Stimulated activated naive CD4-positive, alpha-beta T cell treated with Interleukin-2 at 50 U/mL for 16 hours (primary cell): ENCODE results near the gene ATG2A.

ENCODE experiments used
- DNase-seq: peaks from one replicate; lab custom pipeline; 2025; lab: John Stamatoyannopoulos, UW

ATG2A gene

GRCh38 chr11:64916775-64917662 lies at the start of gene ATG2A:
ATG2A (minus strand) TSS chr11:64917209; CDS start chr11:64917135, 74 bp downstream.
- peak; percentile 98 for DNase-seq

- no peak for DNase-seq
These were observed 46.1 kb upstream of the ATG2A start for GRCh38 chr11:64963072-64963631.

- DNase-seq = no peak
These were observed 43.7 kb upstream of the ATG2A start for GRCh38 chr11:64960719-64961118.

GRCh38 chr11:64959498-64959897 lies 42.5 kb upstream of the ATG2A start:
- no peak for DNase-seq

GRCh38 chr11:64954201-64954600 lies 37.2 kb upstream of the ATG2A start:
- DNase-seq = no peak

- DNase-seq = no peak
These were observed 34.5 kb upstream of the ATG2A start for GRCh38 chr11:64951529-64951928.

GRCh38 chr11:64947208-64947814 lies 30.3 kb upstream of the ATG2A start:
- no peak for DNase-seq

GRCh38 chr11:64936539-64936938 lies 19.5 kb upstream of the ATG2A start:
- DNase-seq = no peak

- DNase-seq = no peak
These were observed 18.5 kb upstream of the ATG2A start, which contains the start of gene GPHA2 for GRCh38 chr11:64935359-64936081. GPHA2 (minus strand) TSS chr11:64935893; CDS start chr11:64935460, 433 bp downstream.

- no peak for DNase-seq
These were observed 17.8 kb upstream of the ATG2A start for GRCh38 chr11:64934682-64935358.

- DNase-seq = no peak
These were observed 17.1 kb upstream of the ATG2A start for GRCh38 chr11:64933935-64934681.

GRCh38 chr11:64933213-64933934 lies 16.4 kb upstream of the ATG2A start:
- no peak for DNase-seq

GRCh38 chr11:64932324-64932723 lies 15.3 kb upstream of the ATG2A start:
- no peak for DNase-seq

- DNase-seq = no peak
These were observed 14.3 kb upstream of the ATG2A start for GRCh38 chr11:64931290-64931689.

GRCh38 chr11:64930340-64930739 lies 13.3 kb upstream of the ATG2A start:
- DNase-seq = no peak

- DNase-seq = no peak
These were observed 12.6 kb upstream of the ATG2A start for GRCh38 chr11:64929625-64930024.

- no peak for DNase-seq
These were observed 11.9 kb upstream of the ATG2A start for GRCh38 chr11:64928957-64929356.

- DNase-seq = no peak
These were observed 9.7 kb upstream of the ATG2A start for GRCh38 chr11:64926689-64927088.

- no peak for DNase-seq
These were observed 8.8 kb upstream of the ATG2A start for GRCh38 chr11:64925536-64926436.
